GM21825 (cell line): ENCODE results near the gene ADD2.

ENCODE experiments used
- ATAC-seq: cut with Tn5 transposase; IDR thresholded peaks from one replicate; pipeline ENCODE4 v1.9.1; 2021; ENCODE audit warnings: mild to moderate bottlenecking, moderate library complexity; ENCODE audit not compliant: unreplicated experiment

The ADD2 gene

DNA sequence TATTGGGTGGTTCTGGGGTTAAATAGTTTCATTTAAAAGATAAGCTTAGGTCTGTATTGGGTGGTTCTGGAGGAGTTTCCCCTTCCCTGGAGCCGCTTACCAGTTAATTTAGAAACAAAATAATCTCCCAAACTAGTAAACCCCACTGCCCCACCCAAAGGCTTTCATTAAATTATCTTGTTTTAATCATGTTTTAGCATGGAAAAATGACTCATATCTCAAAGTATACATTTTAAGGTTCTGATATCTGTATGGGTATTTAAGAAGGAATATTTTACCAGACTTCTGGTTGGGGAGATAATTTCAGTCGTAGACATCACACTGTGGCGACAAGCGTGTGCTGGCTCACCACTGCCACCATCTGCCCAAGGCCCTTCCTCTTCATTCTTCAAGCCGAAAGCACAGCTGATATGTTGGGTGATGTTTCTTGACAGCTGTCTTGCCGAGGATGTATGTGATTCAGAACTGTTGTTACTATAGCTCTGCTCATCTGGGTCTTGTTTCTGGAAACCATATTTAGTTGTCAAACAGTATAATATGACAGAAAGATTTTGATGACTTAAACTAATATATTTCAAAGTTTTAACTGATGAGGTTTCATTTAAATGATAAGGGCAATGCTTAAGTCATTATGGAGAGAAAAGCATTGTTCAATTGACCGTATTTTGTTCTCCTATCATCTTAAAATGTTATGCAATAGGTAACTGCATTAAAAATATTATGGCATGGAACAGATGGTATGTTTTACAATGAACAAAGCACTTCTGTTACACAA is 17.3 kb upstream of the ADD2 start:
- ATAC-seq, result no peak

DNA sequence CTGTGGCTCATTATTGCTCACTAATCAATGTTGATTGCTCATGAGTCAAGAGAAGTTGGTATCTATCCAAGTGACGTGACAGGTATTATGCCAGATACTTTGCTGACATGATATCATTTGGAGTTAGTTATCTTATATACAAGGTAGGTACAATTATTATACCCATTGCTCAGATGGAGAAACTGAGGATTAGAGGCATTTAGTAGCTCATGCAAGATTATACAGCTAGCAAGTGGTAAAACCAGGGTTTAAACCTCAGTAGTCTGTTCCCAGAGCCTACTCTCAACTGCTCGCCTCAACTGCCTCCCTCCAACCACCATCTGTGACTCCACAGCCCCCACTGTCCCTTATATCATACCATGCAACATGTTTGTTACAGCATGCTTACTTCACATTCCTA is 16.3 kb upstream of the ADD2 start:
- no peak for ATAC-seq

DNA sequence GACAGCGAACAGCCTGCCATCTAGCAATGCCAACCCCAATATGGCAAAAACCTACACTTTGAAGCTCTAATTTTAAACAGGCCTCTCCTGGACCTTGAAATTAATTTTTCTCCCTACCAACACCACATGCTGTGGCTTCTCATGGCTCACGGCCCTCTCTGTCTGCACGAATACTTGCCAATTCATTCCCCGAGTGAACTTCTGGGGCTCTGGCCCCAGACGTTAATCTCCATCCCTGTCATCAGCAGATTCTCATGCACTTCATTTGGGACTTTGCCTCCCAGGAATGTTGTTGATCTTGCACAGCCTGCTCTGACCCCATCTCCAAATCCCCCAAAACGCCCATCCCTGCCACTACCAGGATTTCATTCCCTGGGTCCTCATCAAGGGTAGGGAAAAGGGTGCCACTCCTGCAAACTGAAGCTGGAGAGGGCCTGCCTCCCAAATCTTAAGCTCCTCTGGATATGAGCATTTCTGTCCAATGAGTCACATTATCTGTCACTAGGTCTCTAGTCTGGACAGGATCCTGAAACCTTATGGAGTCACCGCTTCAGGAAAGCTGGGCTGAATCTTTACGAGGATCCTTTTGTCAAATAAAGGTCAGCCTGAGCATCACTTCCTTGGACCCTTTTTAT is 12.0 kb upstream of the ADD2 start:
- ATAC-seq, result no peak

DNA sequence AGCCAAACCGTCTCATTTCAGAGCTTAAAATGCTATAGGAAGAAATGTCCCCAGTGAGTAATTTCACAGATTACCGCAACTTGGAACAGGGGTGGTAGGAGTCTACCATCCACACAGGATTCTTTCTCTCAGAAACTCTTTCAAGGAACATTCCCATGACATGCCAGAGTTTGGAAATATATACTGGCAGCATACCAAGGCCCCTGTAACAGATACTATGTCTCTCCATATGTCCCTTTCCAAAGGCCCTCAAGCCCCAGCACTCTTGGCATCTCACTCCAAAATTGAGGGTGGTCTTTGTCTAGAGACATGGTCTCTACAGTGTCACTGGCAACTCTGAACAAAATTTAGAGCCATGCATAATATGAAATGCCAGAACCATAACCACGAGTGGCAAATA is 11.5 kb upstream of the ADD2 start:
- ATAC-seq, result no peak

DNA sequence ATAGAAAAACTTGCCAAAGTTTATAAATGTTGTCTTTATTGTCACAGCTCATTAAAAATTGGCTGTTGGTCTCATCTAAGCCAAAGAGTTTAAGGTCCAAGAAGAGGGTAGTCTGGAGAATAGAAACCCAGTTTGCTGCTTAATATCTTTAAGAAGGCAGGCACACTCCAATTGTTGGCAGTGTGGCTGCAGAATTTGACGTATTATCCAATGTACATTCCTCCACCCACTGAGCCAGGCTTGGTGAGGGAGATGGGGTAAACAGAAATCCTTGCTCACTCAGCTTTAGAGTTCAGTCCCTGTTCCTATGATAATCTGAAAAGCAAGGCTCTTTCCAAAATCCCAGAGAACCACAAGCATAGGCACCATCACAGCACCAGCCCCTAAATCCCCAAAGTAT is 10.7 kb upstream of the ADD2 start:
- no peak for ATAC-seq

DNA sequence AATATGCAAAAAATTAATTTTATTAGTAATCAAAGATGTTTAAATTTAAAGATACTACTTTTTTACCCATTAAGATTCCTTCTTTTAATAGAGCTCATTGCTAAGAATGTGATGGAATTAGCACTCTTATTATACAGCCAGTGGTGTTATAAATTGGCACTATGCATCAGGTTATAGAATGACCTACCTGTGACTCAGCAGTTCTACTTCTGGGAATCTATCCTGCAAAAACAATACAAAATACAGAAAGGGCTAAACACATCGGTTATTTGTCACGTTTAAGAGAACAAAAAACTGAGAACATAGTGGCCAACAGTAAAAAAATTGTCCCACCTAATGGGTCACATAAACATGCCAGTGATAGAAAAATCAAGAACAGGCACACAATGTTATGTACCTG is 9.4 kb upstream of the ADD2 start:
- no peak for ATAC-seq

DNA sequence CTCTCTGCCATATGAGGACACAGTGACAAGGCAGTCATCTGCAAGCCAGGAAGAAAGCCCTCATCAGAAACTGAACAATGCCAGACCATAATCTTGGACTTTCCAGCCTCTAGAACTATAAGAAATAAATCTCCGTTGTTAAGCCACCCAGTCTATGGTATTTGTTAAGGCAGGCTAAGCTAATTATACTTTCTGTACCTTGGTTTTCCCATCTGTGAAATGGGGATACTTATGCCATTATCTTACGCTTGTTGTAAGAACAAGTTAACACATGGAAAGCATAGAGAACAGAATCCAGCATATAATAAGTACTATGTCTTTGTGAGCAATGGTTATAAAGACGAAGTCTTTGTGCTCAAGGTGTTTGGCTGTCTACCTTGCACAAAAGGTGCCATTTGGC is 8.3 kb upstream of the ADD2 start:
- ATAC-seq, result no peak

DNA sequence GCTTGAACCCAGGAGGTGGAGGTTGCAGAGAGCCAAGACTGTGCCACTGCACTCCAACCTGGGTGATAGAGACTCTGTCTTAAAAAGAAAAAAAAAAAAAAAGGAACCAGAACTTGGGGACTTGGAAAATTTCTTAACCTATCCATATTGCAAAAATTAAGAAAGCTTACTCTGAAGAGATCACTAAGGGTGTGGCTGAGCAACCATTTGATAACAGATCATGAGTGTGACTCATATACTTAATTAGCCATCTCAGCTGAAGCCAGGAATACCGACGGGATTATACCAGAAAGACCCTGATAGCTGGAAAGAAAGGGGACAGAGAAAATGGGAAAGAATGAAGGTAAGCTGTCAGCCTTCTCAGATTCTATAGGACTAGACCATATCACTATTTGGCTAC is 7.1 kb upstream of the ADD2 start:
- no peak for ATAC-seq

DNA sequence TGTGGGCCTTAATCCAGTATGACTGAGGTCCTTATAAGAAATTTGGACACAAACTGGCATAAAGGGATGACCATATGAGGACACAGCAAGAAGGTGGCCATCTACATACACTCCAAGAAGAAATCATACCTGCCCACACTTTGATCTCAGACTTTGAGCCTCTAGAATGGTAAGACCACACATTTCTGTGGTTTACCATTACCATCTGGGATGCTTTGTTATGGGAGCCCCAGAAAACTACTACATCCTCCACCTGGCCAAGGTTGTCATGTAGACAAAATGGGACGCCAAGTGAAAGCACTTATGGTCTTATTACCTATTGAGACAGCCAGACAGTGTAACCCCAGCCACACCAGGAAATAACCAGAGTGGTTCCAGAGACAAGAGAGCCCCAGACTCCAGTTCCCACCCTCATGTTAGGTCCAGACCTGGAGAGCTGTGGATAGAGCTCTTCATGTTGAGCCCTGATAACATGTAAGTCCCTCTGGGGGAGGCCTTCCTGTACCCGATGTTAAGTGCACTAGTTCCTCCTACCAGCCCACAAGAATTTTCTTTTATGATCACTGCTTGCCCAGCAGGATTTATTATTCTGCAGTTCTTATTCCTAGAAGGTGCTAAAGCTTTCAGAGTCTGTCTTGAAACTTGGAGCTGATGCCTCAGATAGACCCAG is 4.6 kb upstream of the ADD2 start:
- ATAC-seq, result no peak

DNA sequence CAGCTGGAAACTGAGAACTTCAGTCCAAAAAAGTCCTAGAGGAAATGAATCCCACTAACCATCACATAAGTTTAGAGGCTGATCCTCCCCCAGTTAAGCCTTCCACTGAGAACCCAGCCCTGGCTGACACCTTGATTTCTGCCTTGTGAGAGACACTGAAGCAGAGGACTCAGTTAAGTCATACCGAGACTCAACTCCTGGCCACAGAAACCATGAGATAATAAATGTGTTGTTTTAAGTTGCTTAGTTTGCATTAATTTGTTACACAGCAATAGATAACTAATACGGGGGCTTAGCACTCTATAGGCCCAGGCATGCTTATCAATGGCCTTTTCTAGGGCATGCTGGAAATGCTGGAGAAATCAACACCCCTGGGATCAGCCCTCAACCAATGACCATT is 3.4 kb upstream of the ADD2 start:
- peak; percentile 48 for ATAC-seq

DNA sequence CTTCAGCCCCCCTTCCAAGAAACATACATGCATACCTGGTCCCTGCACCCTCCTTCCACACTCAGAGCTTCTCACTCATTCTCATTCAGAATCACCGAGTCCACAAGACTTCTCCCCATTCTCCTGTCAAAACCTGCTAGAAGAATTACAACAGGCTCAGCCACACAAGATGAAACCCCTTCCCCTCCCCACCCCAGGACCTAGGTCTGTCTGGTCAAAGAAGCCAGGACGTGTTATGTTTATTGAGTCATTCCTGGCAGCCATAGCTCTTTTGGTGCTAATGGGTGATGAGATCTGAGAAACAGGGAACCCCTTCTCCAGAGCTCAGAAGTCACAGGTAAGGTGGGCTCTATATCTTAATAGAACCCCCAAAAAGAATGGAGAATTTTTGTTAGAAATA is 1.4 kb upstream of the ADD2 start:
- ATAC-seq, result no peak

DNA sequence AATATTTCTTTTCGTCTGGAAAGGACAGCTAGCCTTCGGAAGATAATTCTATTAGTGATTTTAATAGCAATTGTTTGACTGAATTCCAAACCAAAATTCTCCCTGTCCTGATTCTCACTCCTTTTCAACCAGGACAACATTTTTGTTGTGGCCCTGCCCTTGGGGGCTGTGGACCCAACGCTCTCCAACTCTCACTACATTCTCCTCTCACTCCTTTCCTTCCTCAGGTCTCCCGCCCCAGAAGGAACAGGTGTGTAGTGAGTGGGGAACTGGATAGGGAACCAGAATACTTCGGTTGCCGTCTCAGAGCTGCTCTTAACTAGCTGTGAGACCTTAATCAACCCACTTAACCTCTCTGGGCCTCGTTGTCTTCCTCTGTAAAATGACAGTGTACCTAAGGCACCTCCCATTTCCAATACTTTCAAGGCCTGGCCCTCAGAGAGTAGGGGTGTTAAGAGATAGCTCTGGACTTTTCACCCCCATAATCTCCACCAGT is 638 bp upstream of the ADD2 start:
- no peak for ATAC-seq

DNA sequence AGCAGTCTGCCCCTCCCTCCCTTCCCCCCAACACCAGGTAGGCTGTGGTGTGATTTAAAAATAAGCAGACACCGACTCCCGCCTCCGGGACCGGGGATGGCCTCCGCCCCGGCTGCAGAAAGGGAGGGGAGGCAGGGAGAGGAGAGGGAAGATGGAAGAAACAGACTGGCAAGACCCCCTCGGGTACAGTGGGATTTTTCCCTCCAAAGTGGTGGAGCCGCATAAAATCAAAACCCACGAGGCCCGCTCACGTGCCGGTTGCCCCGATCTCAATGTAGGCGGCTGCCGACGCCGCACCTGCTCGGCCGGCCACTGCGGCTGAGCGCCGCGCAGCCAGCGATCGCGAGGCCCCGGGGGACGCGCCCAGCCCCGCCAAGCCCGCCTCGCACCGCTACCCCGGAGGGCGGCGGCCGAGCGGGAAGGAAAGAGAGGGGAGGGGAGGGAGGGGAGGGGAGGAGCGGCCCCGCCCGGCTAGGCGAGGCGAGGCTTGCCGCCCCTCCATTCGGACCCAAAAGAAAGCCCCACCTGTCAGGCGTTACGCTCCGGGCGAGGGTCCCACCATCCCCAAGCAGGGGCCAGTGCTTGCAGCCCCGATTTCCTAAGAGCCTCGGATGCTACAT is 811 bp downstream of the ADD2 start:
- no peak for ATAC-seq

DNA sequence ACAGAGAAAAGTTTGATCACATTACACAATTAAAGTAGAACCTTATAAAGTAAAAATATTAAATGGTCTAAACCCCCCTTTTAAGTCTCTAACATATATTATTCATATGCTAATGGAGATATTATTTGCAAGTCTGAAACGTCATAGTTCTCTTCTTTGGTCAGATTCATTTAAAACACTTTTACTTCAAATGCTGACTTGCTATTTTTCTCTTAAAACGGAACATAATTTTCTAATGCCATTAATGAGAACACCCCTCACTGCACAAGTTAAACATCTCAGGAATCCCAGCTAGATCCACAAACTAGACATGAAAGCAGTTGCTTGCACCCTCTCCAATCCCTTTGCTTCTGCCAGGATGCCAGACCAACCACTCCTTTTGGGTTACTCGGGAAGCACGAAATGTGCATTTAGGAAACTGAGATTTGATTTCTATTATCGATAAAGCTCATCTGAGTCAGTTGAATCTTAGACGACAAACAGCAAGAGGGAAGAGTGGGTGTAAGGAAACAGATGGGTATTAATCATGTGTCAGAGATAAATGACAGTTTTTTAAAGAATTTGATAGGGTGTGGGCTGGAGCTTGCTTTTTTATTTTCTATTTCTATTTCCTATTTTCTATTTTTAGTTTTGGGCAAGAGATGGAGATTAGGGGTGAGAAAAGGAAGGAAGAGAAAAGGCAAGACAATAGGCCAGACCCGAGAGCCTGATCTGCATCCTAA is 1.5 kb downstream of the ADD2 start:
- no peak for ATAC-seq

DNA sequence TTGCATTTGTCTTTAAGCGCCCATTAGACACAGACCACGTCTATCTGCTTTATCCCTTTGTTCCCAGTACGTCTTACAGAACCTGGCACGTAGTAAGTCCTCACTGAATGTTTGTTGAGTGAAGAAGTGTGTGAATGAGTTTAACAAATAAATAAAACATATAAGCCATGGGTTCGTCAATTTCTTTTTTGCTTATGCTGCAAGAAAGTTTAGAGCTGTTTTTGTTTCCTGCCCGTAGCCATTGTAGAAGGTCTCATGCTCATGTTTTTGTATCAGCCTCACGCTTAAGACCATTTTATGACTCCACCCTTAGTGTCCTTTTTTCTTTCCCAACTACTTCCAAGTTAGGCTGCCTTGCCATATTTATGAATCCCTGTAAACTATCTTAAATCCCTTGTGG is 2.5 kb downstream of the ADD2 start:
- no peak for ATAC-seq

DNA sequence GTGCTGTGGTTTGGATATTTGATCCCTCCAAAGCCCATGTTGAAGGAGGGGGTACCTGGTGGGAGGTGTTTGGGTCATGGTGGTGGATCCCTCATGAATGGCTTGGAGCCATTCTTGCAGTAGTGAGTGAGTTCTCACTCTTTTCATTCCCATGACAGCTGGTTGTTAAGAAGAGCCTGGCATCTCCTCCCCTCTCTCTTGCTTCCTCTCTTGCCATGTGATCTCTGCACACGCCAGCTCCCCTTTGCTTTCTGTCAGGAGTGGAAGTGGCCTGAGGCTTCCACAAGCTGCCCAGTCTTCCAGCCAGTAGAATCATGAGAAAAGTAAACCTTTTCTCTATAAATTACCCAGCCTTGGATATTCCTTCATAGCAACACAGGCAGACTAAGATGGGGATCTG is 8.6 kb downstream of the ADD2 start:
- no peak for ATAC-seq

DNA sequence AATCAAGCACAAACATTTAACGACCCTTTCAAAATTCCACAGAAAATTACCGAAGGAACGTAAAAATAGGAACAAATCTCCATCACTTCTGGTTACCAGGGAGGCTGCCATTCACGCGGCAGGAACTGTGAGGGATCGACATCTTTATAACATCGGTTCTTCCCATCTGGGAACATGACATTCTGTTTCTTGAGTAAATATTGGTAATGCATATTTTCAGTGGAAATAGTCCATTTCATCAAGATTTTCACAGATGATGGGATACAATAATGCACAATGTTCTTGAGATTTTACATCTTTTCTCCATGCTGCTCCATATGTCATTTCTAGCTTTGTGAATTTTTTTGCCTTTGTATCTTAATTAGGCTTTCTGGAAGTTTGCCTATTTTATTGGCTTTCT is 10.0 kb downstream of the ADD2 start:
- ATAC-seq, result no peak

DNA sequence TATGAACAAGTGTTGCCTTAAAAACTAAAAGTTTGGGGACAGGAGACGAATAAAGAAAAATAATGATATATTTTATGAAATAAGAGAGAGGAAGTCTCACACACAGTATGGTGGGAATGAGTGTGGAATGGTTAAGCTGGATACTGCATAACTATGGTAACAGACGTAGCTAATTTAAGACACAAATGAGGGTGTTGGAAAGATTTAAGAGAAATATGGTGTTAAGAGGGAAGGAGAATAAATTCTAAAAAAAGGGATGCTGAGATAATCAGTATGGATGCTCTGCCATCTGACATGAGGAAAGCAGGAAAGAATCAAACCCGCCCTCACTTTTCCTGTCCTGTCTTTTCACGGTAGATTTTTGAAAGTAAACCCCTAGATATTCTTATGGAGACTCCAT is 10.6 kb downstream of the ADD2 start:
- no peak for ATAC-seq

DNA sequence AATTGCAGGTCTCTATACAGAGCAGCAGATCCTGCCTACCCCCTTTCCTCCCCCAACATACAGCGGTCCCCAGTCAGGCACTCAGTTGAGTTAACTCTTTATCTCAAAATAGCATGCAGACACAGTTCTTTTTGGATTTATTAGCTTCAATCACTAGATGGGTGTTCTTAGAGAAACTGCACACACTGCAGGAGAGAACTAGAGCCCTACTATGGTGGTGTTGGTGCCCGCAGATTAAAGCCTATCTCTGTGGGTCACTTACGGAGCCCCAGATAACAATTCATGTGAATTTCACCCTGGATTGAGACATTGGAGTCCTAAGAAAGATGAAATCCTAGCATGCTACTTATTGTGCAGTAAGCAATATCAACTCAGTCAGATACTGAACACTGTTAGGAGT is 11.9 kb downstream of the ADD2 start:
- no peak for ATAC-seq

DNA sequence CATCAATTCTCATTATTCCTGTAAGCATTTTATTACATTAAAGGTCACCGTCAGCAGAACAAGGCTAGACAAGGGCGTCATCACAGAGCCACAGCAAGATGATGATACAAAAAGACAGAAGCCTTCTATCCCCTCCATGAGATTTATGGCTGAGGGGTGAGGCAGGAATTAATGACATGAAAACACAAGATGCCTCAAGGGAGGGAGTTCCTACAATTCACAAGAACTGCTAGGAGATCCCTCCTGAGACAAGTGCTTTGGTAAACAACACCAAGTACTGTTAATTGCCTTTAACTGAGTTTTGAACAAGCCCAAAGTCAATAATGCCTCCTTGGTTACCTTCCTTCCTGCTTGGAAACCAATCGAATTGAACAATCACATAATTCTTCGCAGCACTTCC is 14.1 kb downstream of the ADD2 start:
- no peak for ATAC-seq

DNA sequence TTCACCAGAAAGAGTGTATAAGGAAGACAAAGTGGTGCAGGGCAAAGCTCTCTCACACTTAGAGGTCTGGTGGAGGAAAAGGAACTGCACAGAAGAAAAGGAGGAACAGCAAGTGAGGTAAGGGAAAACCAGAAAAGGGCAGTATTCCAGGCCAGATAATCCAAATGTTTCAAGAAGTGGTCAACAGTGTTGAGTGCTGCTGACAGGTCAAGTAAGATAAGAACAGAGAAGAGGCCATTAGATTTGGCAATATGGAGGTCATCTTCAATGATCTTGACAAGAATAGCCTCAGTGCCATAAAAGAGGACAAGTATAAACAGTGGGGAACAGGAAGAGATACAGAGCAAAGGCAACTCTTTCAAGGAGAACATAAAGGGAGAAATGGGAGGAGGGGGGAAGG is 15.0 kb downstream of the ADD2 start:
- no peak for ATAC-seq
